Measurements from ENCODE around the gene TRPV5.

The TRPV5 gene

GRCh38 chr7:142908921-142909890, 24.3 kb downstream of the TRPV5 start:
- DNase-seq (ENCODE audit: low read depth), result no peak

GRCh38 chr7:142908290-142908689, 25.3 kb downstream of the TRPV5 start:
- DNase-seq (ENCODE audit: low read depth), result no peak

- no peak for DNase-seq (ENCODE audit: low read depth)
Measured at GRCh38 chr7:142906643-142907042, 26.9 kb downstream of the TRPV5 start.

- DNase-seq (ENCODE audit: low read depth), result no peak
Measured at GRCh38 chr7:142905759-142906158, 27.8 kb downstream of the TRPV5 start.

- no peak for DNase-seq (ENCODE audit: low read depth)
Measured at GRCh38 chr7:142904128-142904527, 29.4 kb downstream of the TRPV5 start.

GRCh38 chr7:142901426-142902259, 31.9 kb downstream of the TRPV5 start:
- no peak for DNase-seq (ENCODE audit: low read depth)

- DNase-seq (ENCODE audit: low read depth), result no peak
Measured at GRCh38 chr7:142899661-142900060, 33.9 kb downstream of the TRPV5 start.

GRCh38 chr7:142898377-142899170, 35.0 kb downstream of the TRPV5 start:
- DNase-seq (ENCODE audit: low read depth), result no peak

GRCh38 chr7:142897691-142898090, 35.9 kb downstream of the TRPV5 start:
- no peak for DNase-seq (ENCODE audit: low read depth)

GRCh38 chr7:142896741-142897379, 36.7 kb downstream of the TRPV5 start:
- no peak for DNase-seq (ENCODE audit: low read depth)

- DNase-seq (ENCODE audit: low read depth), result no peak
Measured at GRCh38 chr7:142896151-142896550, 37.4 kb downstream of the TRPV5 start.

- no peak for DNase-seq (ENCODE audit: low read depth)
Measured at GRCh38 chr7:142894985-142895593, 38.5 kb downstream of the TRPV5 start.

- no peak for DNase-seq (ENCODE audit: low read depth)
Measured at GRCh38 chr7:142894112-142894984, 39.2 kb downstream of the TRPV5 start.

- no peak for DNase-seq (ENCODE audit: low read depth)
Measured at GRCh38 chr7:142892951-142893350, 40.6 kb downstream of the TRPV5 start.

- DNase-seq (ENCODE audit: low read depth), result no peak
Measured at GRCh38 chr7:142891490-142892082, 42.0 kb downstream of the TRPV5 start.

GRCh38 chr7:142890874-142891485, 42.6 kb downstream of the TRPV5 start:
- DNase-seq (ENCODE audit: low read depth), result no peak

GRCh38 chr7:142889816-142890215, 43.7 kb downstream of the TRPV5 start:
- no peak for DNase-seq (ENCODE audit: low read depth)

- DNase-seq (ENCODE audit: low read depth), result no peak
Measured at GRCh38 chr7:142887282-142888015, 46.1 kb downstream of the TRPV5 start.

GRCh38 chr7:142886866-142887265, 46.7 kb downstream of the TRPV5 start:
- DNase-seq (ENCODE audit: low read depth), result no peak

Data from activated T-helper 9 cell treated with anti-CD3 and anti-CD28 coated beads, Interleukin-2, amount 50 U/mL, for 16 hours (primary cell).